HCT116 (cell line): Measurements from ENCODE around the gene ASB15.

Experiments used
- CBX3 ChIP-seq: IDR thresholded peaks from 2 replicates; pipeline ENCODE4 v1.6.1; 2012; ENCODE audit warnings: low read depth
- EGR1 ChIP-seq: IDR thresholded peaks from 2 replicates; pipeline ENCODE4 v1.6.1; 2012; ENCODE audit warnings: low read depth
- POLR2A ChIP-seq: IDR thresholded peaks from 2 replicates; pipeline ENCODE4 v1.7.0; 2011; ENCODE audit warnings: borderline replicate concordance; ENCODE audit not compliant: insufficient read depth, insufficient read length; ENCODE audit errors: extremely low read depth
- SIN3A ChIP-seq: IDR thresholded peaks from 2 replicates; pipeline ENCODE4 v1.6.1; 2012; ENCODE audit warnings: low read depth
- YY1 ChIP-seq: IDR thresholded peaks from 2 replicates; pipeline ENCODE4 v1.6.1; 2011; ENCODE audit warnings: low read length, low read depth, moderate library complexity, mild to moderate bottlenecking; ENCODE audit not compliant: insufficient replicate concordance; ENCODE audit errors: extremely low read depth
- ZFX ChIP-seq: fragments of 450-650 bp; IDR thresholded peaks from 2 replicates; pipeline ENCODE4 v1.6.1; 2017
- TF ChIP-seq, protein P1 (sequence below): IDR thresholded peaks from 2 replicates; pipeline ENCODE4 v1.6.1; 2012; ENCODE audit warnings: low read depth
- TF ChIP-seq, protein P2 (sequence below), 3 experiments: fragments of 200-600 bp in 1 of 3; sonication (generic) in 1 of 3; IDR thresholded peaks in 2 of 3; conservative IDR thresholded peaks in 1 of 3; 2 replicates each; pipeline ENCODE4 v1.5.1; 2012 to 2017; ENCODE audit warnings: low read depth in 2 of 3, low read length in 2 of 3, antibody characterized with exemption in 1 of 3, borderline replicate concordance in 1 of 3, control low read depth in 1 of 3, mild to moderate bottlenecking in 1 of 3, mixed read lengths in 1 of 3, mixed run types in 1 of 3, moderate library complexity in 1 of 3; ENCODE audit not compliant: insufficient read depth in 1 of 3
- TF ChIP-seq, protein P3 (sequence below): IDR thresholded peaks from 2 replicates; pipeline ENCODE4 v1.6.1; 2012

GRCh38 chr7:123662755-123663154 is 61.1 kb downstream of the ASB15 start:
- TF ChIP-seq, protein P1, sequence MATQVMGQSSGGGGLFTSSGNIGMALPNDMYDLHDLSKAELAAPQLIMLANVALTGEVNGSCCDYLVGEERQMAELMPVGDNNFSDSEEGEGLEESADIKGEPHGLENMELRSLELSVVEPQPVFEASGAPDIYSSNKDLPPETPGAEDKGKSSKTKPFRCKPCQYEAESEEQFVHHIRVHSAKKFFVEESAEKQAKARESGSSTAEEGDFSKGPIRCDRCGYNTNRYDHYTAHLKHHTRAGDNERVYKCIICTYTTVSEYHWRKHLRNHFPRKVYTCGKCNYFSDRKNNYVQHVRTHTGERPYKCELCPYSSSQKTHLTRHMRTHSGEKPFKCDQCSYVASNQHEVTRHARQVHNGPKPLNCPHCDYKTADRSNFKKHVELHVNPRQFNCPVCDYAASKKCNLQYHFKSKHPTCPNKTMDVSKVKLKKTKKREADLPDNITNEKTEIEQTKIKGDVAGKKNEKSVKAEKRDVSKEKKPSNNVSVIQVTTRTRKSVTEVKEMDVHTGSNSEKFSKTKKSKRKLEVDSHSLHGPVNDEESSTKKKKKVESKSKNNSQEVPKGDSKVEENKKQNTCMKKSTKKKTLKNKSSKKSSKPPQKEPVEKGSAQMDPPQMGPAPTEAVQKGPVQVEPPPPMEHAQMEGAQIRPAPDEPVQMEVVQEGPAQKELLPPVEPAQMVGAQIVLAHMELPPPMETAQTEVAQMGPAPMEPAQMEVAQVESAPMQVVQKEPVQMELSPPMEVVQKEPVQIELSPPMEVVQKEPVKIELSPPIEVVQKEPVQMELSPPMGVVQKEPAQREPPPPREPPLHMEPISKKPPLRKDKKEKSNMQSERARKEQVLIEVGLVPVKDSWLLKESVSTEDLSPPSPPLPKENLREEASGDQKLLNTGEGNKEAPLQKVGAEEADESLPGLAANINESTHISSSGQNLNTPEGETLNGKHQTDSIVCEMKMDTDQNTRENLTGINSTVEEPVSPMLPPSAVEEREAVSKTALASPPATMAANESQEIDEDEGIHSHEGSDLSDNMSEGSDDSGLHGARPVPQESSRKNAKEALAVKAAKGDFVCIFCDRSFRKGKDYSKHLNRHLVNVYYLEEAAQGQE = no peak
- no peak for TF ChIP-seq POLR2A
- TF ChIP-seq, protein P2, sequence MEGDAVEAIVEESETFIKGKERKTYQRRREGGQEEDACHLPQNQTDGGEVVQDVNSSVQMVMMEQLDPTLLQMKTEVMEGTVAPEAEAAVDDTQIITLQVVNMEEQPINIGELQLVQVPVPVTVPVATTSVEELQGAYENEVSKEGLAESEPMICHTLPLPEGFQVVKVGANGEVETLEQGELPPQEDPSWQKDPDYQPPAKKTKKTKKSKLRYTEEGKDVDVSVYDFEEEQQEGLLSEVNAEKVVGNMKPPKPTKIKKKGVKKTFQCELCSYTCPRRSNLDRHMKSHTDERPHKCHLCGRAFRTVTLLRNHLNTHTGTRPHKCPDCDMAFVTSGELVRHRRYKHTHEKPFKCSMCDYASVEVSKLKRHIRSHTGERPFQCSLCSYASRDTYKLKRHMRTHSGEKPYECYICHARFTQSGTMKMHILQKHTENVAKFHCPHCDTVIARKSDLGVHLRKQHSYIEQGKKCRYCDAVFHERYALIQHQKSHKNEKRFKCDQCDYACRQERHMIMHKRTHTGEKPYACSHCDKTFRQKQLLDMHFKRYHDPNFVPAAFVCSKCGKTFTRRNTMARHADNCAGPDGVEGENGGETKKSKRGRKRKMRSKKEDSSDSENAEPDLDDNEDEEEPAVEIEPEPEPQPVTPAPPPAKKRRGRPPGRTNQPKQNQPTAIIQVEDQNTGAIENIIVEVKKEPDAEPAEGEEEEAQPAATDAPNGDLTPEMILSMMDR (IDR thresholded peaks at IDR 0.05 in 2 of 3, conservative IDR thresholded peaks at IDR 0.05 in 1 of 3; ENCODE audit: borderline replicate concordance in 1 of 3, insufficient read depth in 1 of 3, low read depth in 2 of 3, low read length in 2 of 3) = no peak
- no peak for TF ChIP-seq YY1
- no peak for TF ChIP-seq SIN3A
- no peak for TF ChIP-seq CBX3
- TF ChIP-seq, protein P3, sequence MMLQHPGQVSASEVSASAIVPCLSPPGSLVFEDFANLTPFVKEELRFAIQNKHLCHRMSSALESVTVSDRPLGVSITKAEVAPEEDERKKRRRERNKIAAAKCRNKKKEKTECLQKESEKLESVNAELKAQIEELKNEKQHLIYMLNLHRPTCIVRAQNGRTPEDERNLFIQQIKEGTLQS = no peak
- TF ChIP-seq EGR1 = no peak
- no peak for TF ChIP-seq ZFX
